NCI-H510A (cell line): ENCODE results near the gene PLP1.

Source experiments
- DNase-seq: peaks from one replicate; lab custom pipeline; 2025; lab: John Stamatoyannopoulos, UW

PLP1 gene

DNA sequence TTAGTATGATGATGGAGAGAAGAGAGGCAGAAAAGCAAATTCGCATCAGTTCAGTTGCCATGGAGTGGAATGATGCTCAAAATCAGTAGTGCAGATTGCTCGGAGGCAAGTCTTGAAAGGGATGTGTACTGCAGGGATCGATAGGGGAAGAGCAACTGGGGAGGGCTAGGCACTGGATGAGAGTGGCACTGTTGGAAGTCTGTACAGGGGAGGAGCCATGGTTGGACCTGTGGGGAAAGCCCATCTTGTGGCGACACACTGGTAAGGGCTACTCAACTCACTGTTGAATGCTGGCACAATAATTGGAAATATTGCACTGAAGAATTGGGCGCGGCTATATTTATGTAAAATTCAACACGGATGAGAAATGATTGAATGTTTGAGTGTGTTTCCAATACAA is 54.2 kb downstream of the PLP1 start:
- DNase-seq, result peak; percentile 4

DNA sequence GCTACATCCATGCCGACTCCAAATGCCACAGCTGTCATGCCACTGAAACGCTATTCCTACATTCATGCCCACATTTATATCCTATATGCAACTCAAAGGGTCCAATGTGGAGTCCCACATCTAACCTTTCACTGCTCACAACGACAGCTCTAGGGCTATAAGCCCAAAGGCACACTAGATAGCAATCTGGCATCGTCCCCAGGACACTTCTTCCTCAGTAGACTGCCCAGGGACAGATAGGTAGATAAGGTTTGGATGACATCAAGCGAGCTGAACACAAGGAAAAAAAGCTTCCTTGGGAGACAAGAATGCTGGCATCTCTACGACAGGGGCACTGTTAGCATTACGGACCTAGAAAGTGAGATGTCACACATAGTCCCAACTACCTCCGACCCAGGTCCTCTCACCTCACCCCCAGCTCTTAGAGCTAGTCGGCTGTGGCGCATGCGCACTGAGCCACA is 54.7 kb downstream of the PLP1 start:
- DNase-seq, result no peak

DNA sequence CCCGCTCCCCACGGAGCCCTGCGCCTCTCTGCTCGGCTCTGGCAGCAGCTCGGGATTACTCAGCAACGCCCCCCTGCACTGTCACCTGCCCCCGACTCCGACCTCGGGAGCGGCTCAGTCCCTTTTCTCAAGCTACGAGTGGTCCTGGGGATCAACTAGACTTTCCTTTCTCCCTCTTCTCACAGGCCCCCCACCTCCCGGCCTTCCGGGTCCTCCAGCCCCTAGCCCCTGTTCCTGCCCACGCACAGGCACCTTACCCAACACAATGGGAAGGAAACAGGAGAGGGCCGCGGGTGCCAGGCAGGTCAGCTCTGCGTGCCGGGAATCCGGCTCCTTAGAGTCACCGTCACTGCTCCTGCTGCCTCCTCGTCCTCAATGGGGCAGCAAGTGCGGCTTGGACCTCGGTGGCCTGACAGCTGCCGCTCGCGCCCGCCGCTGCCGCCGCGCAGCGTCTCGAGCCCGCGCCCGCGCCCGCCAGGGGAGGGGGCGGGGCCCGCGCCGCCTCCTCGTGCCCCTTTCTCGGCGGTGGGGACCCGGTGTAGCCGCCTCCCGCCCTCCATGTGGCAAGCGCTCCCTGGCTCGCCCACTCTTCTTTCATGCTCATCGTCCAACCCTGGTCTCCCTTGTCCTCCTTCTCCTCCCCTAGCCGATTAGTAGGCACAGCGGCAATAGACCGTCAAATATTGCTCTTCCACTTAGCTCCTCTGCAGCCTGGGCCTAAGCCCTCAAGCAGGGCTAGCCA is 55.3 kb downstream of the PLP1 start, which contains the start of gene RAB9B:
TSS of gene RAB9B (minus strand) at position 455 of the 742 bp plus-strand sequence. CDS start 6,473 bp downstream, outside the sequence.
- DNase-seq, result peak; percentile 23

DNA sequence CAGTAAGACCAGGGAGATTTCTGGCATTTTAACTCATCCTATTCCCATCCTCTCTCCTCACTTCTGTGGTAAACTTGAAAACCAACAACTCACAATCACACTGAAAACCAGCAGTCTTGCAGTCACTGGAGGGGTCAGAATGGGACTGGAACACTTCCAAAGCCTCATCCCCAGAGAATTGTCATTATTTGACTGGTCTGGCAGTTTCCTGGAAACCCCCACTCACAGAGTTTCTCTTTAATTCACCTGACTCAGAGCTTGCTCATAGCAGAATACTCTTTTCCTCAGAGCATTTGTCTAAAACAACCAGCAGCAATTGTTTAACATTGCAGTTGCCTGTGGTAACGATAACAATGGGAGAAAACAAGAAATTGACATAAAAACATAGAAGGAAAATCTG is 62.8 kb downstream of the PLP1 start:
- no peak for DNase-seq
